HG02970 (cell line): ENCODE measurements around the gene ASIC5.
"Not testable (repeated sequence)": the region's sequence is repeated elsewhere in the genome, so short reads cannot be mapped to it uniquely, and the experiment has no call there.

ENCODE experiments used
- ATAC-seq: cut with Tn5 transposase; IDR thresholded peaks from one replicate; pipeline ENCODE4 v1.9.1; 2021; ENCODE audit warnings: mild to moderate bottlenecking, moderate library complexity, moderate number of reproducible peaks; ENCODE audit not compliant: unreplicated experiment, low FRiP score

ASIC5 gene

GRCh38 chr4:155866177-155866576 lies at the start of gene ASIC5:
Gene ASIC5, minus strand, starts transcription at chr4:155866277. Its CDS starts 51 bp downstream, at chr4:155866226.
- no peak for ATAC-seq

GRCh38 chr4:155914782-155915181 lies 48.7 kb upstream of the ASIC5 start:
- no peak for ATAC-seq

GRCh38 chr4:155911905-155912304 lies 45.8 kb upstream of the ASIC5 start:
- no peak for ATAC-seq

- ATAC-seq: no peak
These were observed 43.6 kb upstream of the ASIC5 start for GRCh38 chr4:155909615-155910226.

- ATAC-seq: peak; percentile 69
These were observed 42.4 kb upstream of the ASIC5 start for GRCh38 chr4:155908187-155909139.

- no peak for ATAC-seq
These were observed 41.5 kb upstream of the ASIC5 start for GRCh38 chr4:155907556-155907955.

GRCh38 chr4:155906554-155907247 lies 40.6 kb upstream of the ASIC5 start:
- ATAC-seq: no peak

- ATAC-seq: no peak
These were observed 38.3 kb upstream of the ASIC5 start for GRCh38 chr4:155904331-155904730.

GRCh38 chr4:155903453-155903852 lies 37.4 kb upstream of the ASIC5 start, which contains the start of gene TDO2:
Gene TDO2, plus strand, starts transcription at chr4:155903696. Its CDS starts 63 bp downstream, at chr4:155903759.
- ATAC-seq: no peak

GRCh38 chr4:155901013-155901412 lies 34.9 kb upstream of the ASIC5 start:
- no peak for ATAC-seq

GRCh38 chr4:155900381-155900780 lies 34.3 kb upstream of the ASIC5 start:
- no peak for ATAC-seq

GRCh38 chr4:155899891-155900290 lies 33.8 kb upstream of the ASIC5 start:
- no peak for ATAC-seq

GRCh38 chr4:155898371-155898770 lies 32.3 kb upstream of the ASIC5 start:
- ATAC-seq: not testable (repeated sequence)

- ATAC-seq: no peak
These were observed 25.0 kb upstream of the ASIC5 start for GRCh38 chr4:155891058-155891457.

- ATAC-seq: no peak
These were observed 23.9 kb upstream of the ASIC5 start for GRCh38 chr4:155889946-155890345.

- ATAC-seq: peak; percentile 91
These were observed 23.1 kb upstream of the ASIC5 start for GRCh38 chr4:155889031-155889793.

- no peak for ATAC-seq
These were observed 21.9 kb upstream of the ASIC5 start for GRCh38 chr4:155887847-155888570.

- no peak for ATAC-seq
These were observed 21.0 kb upstream of the ASIC5 start for GRCh38 chr4:155887045-155887444.

- ATAC-seq: no peak
These were observed 19.6 kb upstream of the ASIC5 start for GRCh38 chr4:155885666-155886065.

GRCh38 chr4:155883895-155884294 lies 17.8 kb upstream of the ASIC5 start:
- no peak for ATAC-seq
